Mesenchymal stem cell (in vitro differentiated cells and primary cell): ENCODE data around the gene DHX29.

Source experiments
- DNase-seq: peaks from one replicate; pipeline ENCODE4 v3.0.0-alpha.2; 2013
- H2AFZ ChIP-seq: one replicate; pipeline ENCODE4 v1.6.1; 2013; ENCODE audit warnings: low read depth, mild to moderate bottlenecking, control low read depth, inconsistent platforms, low read length, moderate library complexity
- H2AK5ac ChIP-seq: 2 replicates; pipeline ENCODE4 v1.6.1; 2013; ENCODE audit warnings: low read length, moderate library complexity, mild to moderate bottlenecking, inconsistent platforms; ENCODE audit not compliant: severe bottlenecking
- H2BK120ac ChIP-seq: one replicate; pipeline ENCODE4 v1.6.1; 2013; ENCODE audit warnings: low read depth, mild to moderate bottlenecking, inconsistent platforms, low read length, moderate library complexity
- H2BK12ac ChIP-seq, 2 experiments: one replicate each; pipeline ENCODE4 v1.6.1; 2013; ENCODE audit warnings: inconsistent platforms in 2 of 2, low read length in 2 of 2, mild to moderate bottlenecking in 2 of 2, moderate library complexity in 2 of 2, control low read depth in 1 of 2
- H2BK15ac ChIP-seq: one replicate; pipeline ENCODE4 v1.6.1; 2013; ENCODE audit warnings: mild to moderate bottlenecking, low read depth, inconsistent platforms; ENCODE audit not compliant: poor library complexity, severe bottlenecking
- H2BK5ac ChIP-seq: 2 replicates; pipeline ENCODE4 v1.6.1; 2013; ENCODE audit warnings: low read depth, mild to moderate bottlenecking, low read length, control low read depth, inconsistent platforms; ENCODE audit not compliant: poor library complexity, severe bottlenecking
- H3K14ac ChIP-seq, 2 experiments: one replicate each; pipeline ENCODE4 v1.6.1; 2013; ENCODE audit warnings: inconsistent platforms in 2 of 2, low read length in 2 of 2, control low read depth in 1 of 2, mild to moderate bottlenecking in 1 of 2, moderate library complexity in 1 of 2
- H3K18ac ChIP-seq, 2 experiments: one replicate each; pipeline ENCODE4 v1.6.1; 2013; ENCODE audit warnings: inconsistent platforms in 2 of 2, low read length in 2 of 2, control low read depth in 1 of 2, low read depth in 1 of 2, mild to moderate bottlenecking in 1 of 2
- H3K23ac ChIP-seq, 2 experiments: one replicate each; pipeline ENCODE4 v1.6.1; 2013; ENCODE audit warnings: inconsistent platforms in 2 of 2, low read length in 2 of 2, mild to moderate bottlenecking in 2 of 2, moderate library complexity in 2 of 2, control low read depth in 1 of 2
- H3K27ac ChIP-seq: 2 replicates; pipeline ENCODE4 v1.5.1; 2013; ENCODE audit warnings: mild to moderate bottlenecking, moderate library complexity, low read length, control low read depth, inconsistent platforms; ENCODE audit not compliant: poor library complexity, severe bottlenecking
- H3K27me3 ChIP-seq, 2 experiments: 2 replicates each; pipeline versions ENCODE4 v1.6.1 to v1.7.0; 2013; ENCODE audit warnings: low read length in 2 of 2, mild to moderate bottlenecking in 2 of 2, moderate library complexity in 2 of 2, control low read depth in 1 of 2, inconsistent platforms in 1 of 2; ENCODE audit not compliant: control insufficient read depth in 1 of 2, insufficient read depth in 1 of 2
- H3K36me3 ChIP-seq, 2 experiments: 2 replicates each; pipeline versions ENCODE4 v1.6.1 to v1.7.0; 2013; ENCODE audit warnings: low read length in 2 of 2, control low read depth in 1 of 2, inconsistent platforms in 1 of 2, low read depth in 1 of 2, mild to moderate bottlenecking in 1 of 2; ENCODE audit not compliant: insufficient read depth in 2 of 2, control insufficient read depth in 1 of 2
- H3K4ac ChIP-seq, 2 experiments: one replicate each; pipeline ENCODE4 v1.6.1; 2013; ENCODE audit warnings: inconsistent platforms in 2 of 2, low read length in 2 of 2, mild to moderate bottlenecking in 2 of 2, moderate library complexity in 2 of 2, control low read depth in 1 of 2, low read depth in 1 of 2
- H3K4me1 ChIP-seq: 2 replicates; pipeline ENCODE4 v1.6.1; 2013; ENCODE audit warnings: low read depth, low read length, control low read depth; ENCODE audit not compliant: control insufficient read depth, insufficient read depth
- H3K4me2 ChIP-seq: 2 replicates; pipeline ENCODE4 v1.6.1; 2013; ENCODE audit warnings: low read length, mild to moderate bottlenecking, inconsistent platforms; ENCODE audit not compliant: poor library complexity, severe bottlenecking
- H3K4me3 ChIP-seq, 2 experiments: 2 replicates each; pipeline versions ENCODE4 v1.5.1 to v1.7.0; 2013; ENCODE audit warnings: low read length in 2 of 2, mild to moderate bottlenecking in 2 of 2, control low read depth in 1 of 2, low read depth in 1 of 2; ENCODE audit not compliant: insufficient read depth in 1 of 2
- H3K79me1 ChIP-seq: replicated peaks from 2 replicates; pipeline ENCODE4 v1.6.1; 2013; ENCODE audit warnings: mild to moderate bottlenecking, control low read depth, low read length, inconsistent platforms; ENCODE audit not compliant: poor library complexity, severe bottlenecking
- H3K9ac ChIP-seq: 2 replicates; pipeline ENCODE4 v1.7.0; 2013; ENCODE audit warnings: mild to moderate bottlenecking, low read length, moderate library complexity
- H3K9me3 ChIP-seq: 2 replicates; pipeline ENCODE4 v1.7.0; 2013; ENCODE audit warnings: mild to moderate bottlenecking, low read length; ENCODE audit not compliant: control insufficient read depth
- H4K8ac ChIP-seq: one replicate; pipeline ENCODE4 v1.6.1; 2013; ENCODE audit warnings: inconsistent platforms, mild to moderate bottlenecking, low read length, moderate library complexity
- H4K91ac ChIP-seq: one replicate; pipeline ENCODE4 v1.6.1; 2013; ENCODE audit warnings: mild to moderate bottlenecking, low read length, inconsistent platforms
- WGBS: methylation state at CpG from one replicate; pipeline ENCODE4 v1.1.7; 2013; ENCODE audit warnings: mixed read lengths; 5-methylcytosine and 5-hydroxymethylcytosine counted together

DHX29 gene

GRCh38 chr5:55324815-55325418 lies 17.4 kb upstream of the DHX29 start:
- Histone ChIP-seq H3K4me1 (no peaks in the 10 kb centered on the region), H3K14ac (no peak overlapping the region), H3K36me3 (peaks cover 7 to 39% of the 10 kb centered on the region in 2 experiments), H3K4ac (no peak overlapping the region), H3K9me3 (no peaks in the 10 kb centered on the region), H3K27ac (no peak overlapping the region), H2AFZ (no peak overlapping the region), H4K8ac (no peak overlapping the region), H3K4me2 (no peak overlapping the region), H3K27me3 (no peaks in the 10 kb centered on the region), H3K23ac (no peak overlapping the region), H2BK12ac (no peak overlapping the region), H2BK5ac (no peak overlapping the region), H2AK5ac (no peak overlapping the region), H2BK120ac (no peak overlapping the region), H4K91ac (no peak overlapping the region), H3K79me1 (peaks cover 10% of the 10 kb centered on the region), H2BK15ac (no peak overlapping the region), H3K9ac (no peak overlapping the region), H3K4me3 (no peak overlapping the region), H3K18ac (no peak overlapping the region)
- 100% methylated on average over 1 of the region's 1 CpG for WGBS
- peak; percentile 69 for DNase-seq

GRCh38 chr5:55324006-55324405 lies 16.5 kb upstream of the DHX29 start:
- Histone ChIP-seq H2BK5ac (no peak overlapping the region), H3K4me3 (no peak overlapping the region), H3K9me3 (no peaks in the 10 kb centered on the region), H3K27ac (no peak overlapping the region), H2AK5ac (no peak overlapping the region), H3K23ac (no peak overlapping the region), H2BK15ac (no peak overlapping the region), H3K4me1 (no peaks in the 10 kb centered on the region), H2BK12ac (no peak overlapping the region), H3K4ac (no peak overlapping the region), H3K4me2 (no peak overlapping the region), H3K14ac (no peak overlapping the region), H4K8ac (no peak overlapping the region), H2BK120ac (no peak overlapping the region), H4K91ac (no peak overlapping the region), H3K27me3 (no peaks in the 10 kb centered on the region), H2AFZ (no peak overlapping the region), H3K36me3 (peaks cover 6 to 29% of the 10 kb centered on the region in 2 experiments), H3K18ac (no peak overlapping the region), H3K79me1 (peaks cover 8% of the 10 kb centered on the region), H3K9ac (peak overlapping the region; percentile 24)
- no peak for DNase-seq

- H3K36me3 ChIP-seq = peaks cover 4 to 16% of the 10 kb centered on the region in 2 experiments
- no peak overlapping the region for H2BK15ac ChIP-seq
- H3K27ac ChIP-seq = no peak overlapping the region
- H3K9ac ChIP-seq = peak overlapping the region; percentile 81
- H3K4me2 ChIP-seq = no peak overlapping the region
- H2AFZ ChIP-seq = no peak overlapping the region
- H3K9me3 ChIP-seq = peaks cover 3% of the 10 kb centered on the region
- no peak overlapping the region for H2BK120ac ChIP-seq
- H3K79me1 ChIP-seq = peaks cover 13% of the 10 kb centered on the region
- H4K8ac ChIP-seq = no peak overlapping the region
- no peak overlapping the region for H3K23ac ChIP-seq
- no peaks in the 10 kb centered on the region for H3K27me3 ChIP-seq
- no peaks in the 10 kb centered on the region for H3K4me1 ChIP-seq
- no peak overlapping the region for H3K14ac ChIP-seq
- H3K4ac ChIP-seq = no peak overlapping the region
- H3K18ac ChIP-seq = no peak overlapping the region
- H2BK5ac ChIP-seq = no peak overlapping the region
- WGBS = 91% methylated on average over 1 of the region's 4 CpGs
- no peak for DNase-seq
- peak overlapping the region in 1 of 2 experiments; percentile 52 for H3K4me3 ChIP-seq
- no peak overlapping the region for H2BK12ac ChIP-seq
- H2AK5ac ChIP-seq = no peak overlapping the region
- no peak overlapping the region for H4K91ac ChIP-seq
These were observed 13.1 kb upstream of the DHX29 start for GRCh38 chr5:55320571-55320970.

- Histone ChIP-seq H2BK5ac (no peak overlapping the region), H3K9me3 (peaks cover 3% of the 10 kb centered on the region), H4K8ac (no peak overlapping the region), H3K4me2 (no peak overlapping the region), H4K91ac (no peak overlapping the region), H3K9ac (no peak overlapping the region), H3K4me1 (peaks cover 2% of the 10 kb centered on the region), H2BK15ac (no peak overlapping the region), H2BK120ac (no peak overlapping the region), H2BK12ac (no peak overlapping the region), H3K4ac (no peak overlapping the region), H3K23ac (no peak overlapping the region), H3K79me1 (peaks cover 12% of the 10 kb centered on the region), H3K27ac (no peak overlapping the region), H3K4me3 (no peak overlapping the region), H2AFZ (no peak overlapping the region), H2AK5ac (no peak overlapping the region), H3K18ac (no peak overlapping the region), H3K27me3 (no peaks in the 10 kb centered on the region), H3K36me3 (peaks cover 0 to 14% of the 10 kb centered on the region in 2 experiments), H3K14ac (no peak overlapping the region)
- no peak for DNase-seq
- no CpG with 5 or more reads among the region's 1 CpG for WGBS
These were observed 12.0 kb upstream of the DHX29 start for GRCh38 chr5:55319491-55319890.
